NB4 (cell line): Measurements from ENCODE around the gene SLC12A7.

Experiments used
- DNase-seq: peaks from one replicate; pipeline ENCODE4 v3.0.0; 2010; ENCODE audit warnings: low read depth
- H3K4me3 ChIP-seq: one replicate; pipeline ENCODE4 v1.5.1; 2011; ENCODE audit warnings: mild to moderate bottlenecking, low read depth, low read length, moderate library complexity
- CTCF ChIP-seq: IDR thresholded peaks from one replicate; pipeline ENCODE4 v1.5.1; 2012; ENCODE audit warnings: low read depth, low read length
- MAX ChIP-seq: IDR thresholded peaks from 2 replicates; pipeline ENCODE4 v1.6.1; 2011; ENCODE audit warnings: low read depth, low read length
- MYC ChIP-seq: IDR thresholded peaks from 2 replicates; pipeline ENCODE4 v1.6.1; 2011; ENCODE audit warnings: low read depth, low read length
- POLR2A ChIP-seq: IDR thresholded peaks from 2 replicates; pipeline ENCODE4 v1.6.1; 2011; ENCODE audit warnings: mild to moderate bottlenecking; ENCODE audit not compliant: insufficient read length; ENCODE audit errors: extremely low read depth

SLC12A7 gene

DNA sequence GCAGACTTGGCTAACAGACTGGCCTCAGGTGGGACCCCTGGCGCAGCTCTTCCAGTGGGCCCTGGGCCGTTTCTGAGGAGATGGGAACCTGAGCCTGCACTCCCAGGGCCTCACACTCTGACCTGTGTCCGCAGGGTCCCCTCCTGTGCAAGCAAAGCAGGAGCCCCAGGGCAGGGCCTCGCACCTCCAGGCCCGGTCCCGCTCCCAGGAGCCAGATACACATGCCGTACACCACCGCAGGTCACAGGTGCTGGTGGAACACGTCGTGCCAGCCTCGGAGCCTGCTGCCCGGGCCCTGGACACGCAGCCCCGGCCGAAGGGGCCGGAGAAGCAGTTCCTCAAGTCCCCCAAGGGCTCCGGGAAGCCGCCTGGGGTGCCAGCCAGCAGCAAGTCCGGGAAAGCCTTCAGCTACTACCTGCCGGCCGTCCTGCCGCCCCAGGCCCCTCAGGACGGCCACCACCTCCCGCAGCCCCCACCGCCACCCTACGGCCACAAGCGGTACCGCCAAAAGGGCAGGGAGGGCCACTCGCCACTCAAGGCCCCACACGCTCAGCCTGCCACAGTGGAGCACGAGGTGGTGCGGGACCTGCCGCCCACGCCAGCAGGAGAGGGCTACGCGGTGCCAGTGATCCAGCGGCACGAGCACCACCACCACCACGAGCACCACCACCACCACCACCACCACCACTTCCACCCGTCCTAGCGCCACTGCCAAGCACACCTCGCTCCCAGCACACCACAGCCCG is 74.0 kb downstream of the SLC12A7 start:
- DNase-seq: no peak
- no peak overlapping the region for H3K4me3 ChIP-seq
- TF ChIP-seq MAX (no peak), POLR2A (no peak), CTCF (no peak)

DNA sequence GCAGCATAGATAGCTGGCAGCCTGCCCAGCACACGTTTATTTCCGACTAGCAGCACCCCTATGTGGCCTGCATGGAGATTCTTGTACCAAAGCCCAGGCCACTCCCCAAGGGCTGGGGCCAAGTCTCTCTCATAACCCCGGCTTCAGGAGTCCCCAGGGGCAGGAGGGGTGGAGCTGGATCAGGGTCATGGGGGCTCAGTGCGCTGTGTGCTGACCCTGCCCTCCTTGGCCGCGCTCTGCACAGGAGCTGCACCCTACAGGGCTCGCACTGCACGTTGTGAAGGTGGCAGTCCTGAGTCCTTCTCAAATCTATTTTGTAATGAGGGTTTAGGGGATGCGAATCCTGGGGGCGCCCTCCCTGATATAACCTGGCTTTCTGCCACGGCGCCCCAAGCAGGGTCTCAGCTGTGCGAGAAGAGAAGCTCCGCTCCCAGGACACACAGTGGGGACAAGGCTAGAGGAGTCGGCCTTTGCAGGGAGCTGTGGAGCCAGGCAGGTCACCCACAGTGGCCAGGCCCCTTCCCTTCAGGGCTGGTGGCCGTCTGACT is 74.7 kb downstream of the SLC12A7 start:
- H3K4me3 ChIP-seq: no peak overlapping the region
- TF ChIP-seq POLR2A: no peak
- no peak for TF ChIP-seq CTCF
- TF ChIP-seq MAX: no peak
- no peak for TF ChIP-seq MYC
- no peak for DNase-seq

DNA sequence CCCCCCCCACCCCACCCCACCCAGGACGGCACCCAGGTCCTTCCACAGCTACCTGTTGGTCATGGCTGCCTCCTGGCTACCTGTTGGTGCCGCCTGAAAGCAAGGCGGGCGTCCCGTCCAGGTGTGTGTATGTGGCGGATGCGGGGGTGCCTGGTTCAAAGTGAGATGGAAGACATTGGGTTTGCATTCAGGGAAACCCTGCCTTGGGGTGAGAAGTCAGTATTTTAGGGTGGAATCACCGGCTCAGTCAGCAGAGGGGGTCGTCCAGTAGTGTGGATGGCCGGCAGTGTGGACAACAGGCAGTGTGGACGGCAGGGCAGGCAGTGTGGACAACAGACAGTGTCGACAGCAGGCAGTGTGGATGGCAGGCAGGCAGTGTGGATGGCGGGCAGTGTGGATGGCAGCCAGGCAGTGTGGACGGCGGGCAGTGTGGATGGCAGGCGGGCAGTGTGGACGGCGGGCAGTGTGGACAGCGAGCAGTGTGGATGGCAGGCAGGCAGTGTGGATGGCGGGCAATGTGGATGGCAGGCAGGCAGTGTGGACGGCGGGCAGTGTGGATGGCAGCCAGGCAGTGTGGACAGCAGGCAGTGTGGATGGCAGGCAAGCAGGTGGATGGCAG is 75.2 kb downstream of the SLC12A7 start:
- no peak for DNase-seq
- H3K4me3 ChIP-seq: no peak overlapping the region
- TF ChIP-seq MAX (no peak), MYC (no peak), POLR2A (no peak), CTCF (no peak)

GRCh38 chr5:1035421-1036405 is 76.2 kb downstream of the SLC12A7 start:
- no peak overlapping the region for H3K4me3 ChIP-seq
- no peak for DNase-seq
- TF ChIP-seq CTCF (no peak), MYC (no peak), POLR2A (no peak), MAX (no peak)

- no peak for DNase-seq
- TF ChIP-seq MAX (no peak), MYC (no peak), CTCF (no peak), POLR2A (no peak)
- no peak overlapping the region for H3K4me3 ChIP-seq
These were observed 76.9 kb downstream of the SLC12A7 start for GRCh38 chr5:1034986-1035385.
